ENCODE data around the gene CCDC7.

DNA sequence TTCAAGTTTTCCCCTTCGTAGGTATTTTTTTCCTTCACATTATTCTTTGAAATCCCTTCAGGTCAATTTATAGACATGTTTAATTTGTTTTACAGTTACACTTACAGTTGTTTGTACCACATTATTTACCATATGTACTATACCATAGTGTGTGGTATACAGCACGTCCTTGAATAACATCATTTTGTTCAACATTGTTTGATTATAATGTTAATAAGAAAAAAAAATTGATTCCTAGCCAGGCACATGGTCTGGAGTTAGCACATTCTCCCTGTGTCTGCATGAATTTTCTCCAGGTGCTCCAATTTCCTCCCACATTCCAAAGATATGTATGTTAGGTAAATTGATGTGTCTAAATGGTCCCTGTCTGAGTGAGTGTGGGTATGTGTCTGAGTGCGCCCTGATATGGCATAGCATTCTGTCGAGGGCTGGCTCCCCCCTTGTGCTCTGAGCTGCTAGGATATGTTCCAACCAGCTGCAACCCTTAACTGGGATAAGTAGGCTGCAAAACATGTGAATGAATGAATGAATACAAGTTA, 247.6 kb downstream of the CCDC7 start:
- no peak for TF ChIP-seq POLR2A (IDR thresholded peaks at IDR 0.05; ENCODE audit: low read length)
- TF ChIP-seq GATA1 (IDR thresholded peaks at IDR 0.05; ENCODE audit: low read depth, low read length), result no peak
